ENCODE results near the gene ANKRD6.

The ANKRD6 gene

GRCh38 chr6:89475101-89475500, 42.1 kb downstream of the ANKRD6 start:
- no peak for TF ChIP-seq FOXK2 (IDR thresholded peaks at IDR 0.05)
- no peak for TF ChIP-seq CTBP1 (IDR thresholded peaks at IDR 0.05; ENCODE audit: borderline replicate concordance)
- no peak for TF ChIP-seq BHLHE40 (IDR thresholded peaks at IDR 0.05; ENCODE audit: borderline replicate concordance)
- no peak for TF ChIP-seq FOXM1 (IDR thresholded peaks at IDR 0.05; ENCODE audit: borderline replicate concordance)
- no peak for TF ChIP-seq NFRKB (IDR thresholded peaks at IDR 0.05)
- no peak for TF ChIP-seq PKNOX1 (IDR thresholded peaks at IDR 0.05)
- no peak for TF ChIP-seq L3MBTL2 (conservative IDR thresholded peaks at IDR 0.05)
- no peak for TF ChIP-seq ELF4 (IDR thresholded peaks at IDR 0.05)
- TF ChIP-seq FOXA1 (IDR thresholded peaks at IDR 0.05), result no peak
- no peak for TF ChIP-seq SP1 (IDR thresholded peaks at IDR 0.05)
- no peak for DNase-seq (ENCODE audit: extremely low spot score)
- ChIA-PET POLR2A (no interaction called here), CTCF (interaction anchor here (0.6 kb wide), 1 partner anchor 30 kb away, joined by 4 read pairs; no protein-coding TSS in a partner anchor)

GRCh38 chr6:89475634-89476033, 42.7 kb downstream of the ANKRD6 start:
- DNase-seq (ENCODE audit: extremely low spot score), result no peak
- TF ChIP-seq HDGF (IDR thresholded peaks at IDR 0.05; ENCODE audit: borderline replicate concordance), result no peak
- TF ChIP-seq ZNF384 (IDR thresholded peaks at IDR 0.05), result no peak
- TF ChIP-seq NFRKB (IDR thresholded peaks at IDR 0.05), result no peak
- no peak for TF ChIP-seq ARNT (IDR thresholded peaks at IDR 0.05)
- TF ChIP-seq FOXM1 (IDR thresholded peaks at IDR 0.05; ENCODE audit: borderline replicate concordance), result no peak
- no peak for TF ChIP-seq SP1 (IDR thresholded peaks at IDR 0.05)
- TF ChIP-seq LEF1 (IDR thresholded peaks at IDR 0.05; ENCODE audit: borderline replicate concordance), result no peak
- TF ChIP-seq FOXA1 (IDR thresholded peaks at IDR 0.05), result no peak
- no peak for TF ChIP-seq BHLHE40 (IDR thresholded peaks at IDR 0.05; ENCODE audit: borderline replicate concordance)
- TF ChIP-seq SUZ12 (IDR thresholded peaks at IDR 0.05), result no peak
- no peak for TF ChIP-seq CTBP1 (IDR thresholded peaks at IDR 0.05; ENCODE audit: borderline replicate concordance)
- no peak for TF ChIP-seq ELF4 (IDR thresholded peaks at IDR 0.05)
- no peak for TF ChIP-seq FOXK2 (IDR thresholded peaks at IDR 0.05)
- TF ChIP-seq PKNOX1 (IDR thresholded peaks at IDR 0.05), result no peak
- no peak for TF ChIP-seq L3MBTL2 (conservative IDR thresholded peaks at IDR 0.05)
- TF ChIP-seq TARDBP (IDR thresholded peaks at IDR 0.05), result no peak
- CTCF ChIA-PET, result no interaction called here
- POLR2A ChIA-PET, result no interaction called here

- ChIA-PET POLR2A (no interaction called here), CTCF (no interaction called here)
- DNase-seq (ENCODE audit: extremely low spot score), result no peak
- TF ChIP-seq BHLHE40 (IDR thresholded peaks at IDR 0.05; ENCODE audit: borderline replicate concordance), result no peak
- no peak for TF ChIP-seq ZNF384 (IDR thresholded peaks at IDR 0.05)
- TF ChIP-seq ELF4 (IDR thresholded peaks at IDR 0.05), result no peak
- no peak for TF ChIP-seq L3MBTL2 (conservative IDR thresholded peaks at IDR 0.05)
- TF ChIP-seq FOXM1 (IDR thresholded peaks at IDR 0.05; ENCODE audit: borderline replicate concordance), result no peak
- TF ChIP-seq FOXA1 (IDR thresholded peaks at IDR 0.05), result no peak
- no peak for TF ChIP-seq HDGF (IDR thresholded peaks at IDR 0.05; ENCODE audit: borderline replicate concordance)
- no peak for TF ChIP-seq NFRKB (IDR thresholded peaks at IDR 0.05)
- no peak for TF ChIP-seq PKNOX1 (IDR thresholded peaks at IDR 0.05)
- no peak for TF ChIP-seq TARDBP (IDR thresholded peaks at IDR 0.05)
- no peak for TF ChIP-seq SP1 (IDR thresholded peaks at IDR 0.05)
- no peak for TF ChIP-seq ARNT (IDR thresholded peaks at IDR 0.05)
- no peak for TF ChIP-seq CTBP1 (IDR thresholded peaks at IDR 0.05; ENCODE audit: borderline replicate concordance)
These were observed 46.9 kb downstream of the ANKRD6 start for GRCh38 chr6:89479897-89480296.

GRCh38 chr6:89481695-89482094, 48.7 kb downstream of the ANKRD6 start:
- CTCF ChIA-PET, result no interaction called here
- DNase-seq (ENCODE audit: extremely low spot score), result no peak
- POLR2A ChIA-PET, result no interaction called here
- TF ChIP-seq BHLHE40 (IDR thresholded peaks at IDR 0.05; ENCODE audit: borderline replicate concordance) (no peak), ARNT (IDR thresholded peaks at IDR 0.05) (no peak), ZNF384 (IDR thresholded peaks at IDR 0.05) (no peak), L3MBTL2 (conservative IDR thresholded peaks at IDR 0.05) (no peak), PKNOX1 (IDR thresholded peaks at IDR 0.05) (no peak), NFRKB (IDR thresholded peaks at IDR 0.05) (no peak), CTBP1 (IDR thresholded peaks at IDR 0.05; ENCODE audit: borderline replicate concordance) (no peak), FOXA1 (IDR thresholded peaks at IDR 0.05) (no peak)

- no peak for DNase-seq (ENCODE audit: extremely low spot score)
- ChIA-PET CTCF (no interaction called here), POLR2A (no interaction called here)
- no peak for TF ChIP-seq FOXM1 (IDR thresholded peaks at IDR 0.05; ENCODE audit: borderline replicate concordance)
- no peak for TF ChIP-seq FOXA1 (IDR thresholded peaks at IDR 0.05)
- no peak for TF ChIP-seq ARNT (IDR thresholded peaks at IDR 0.05)
- TF ChIP-seq ELF4 (IDR thresholded peaks at IDR 0.05), result no peak
- TF ChIP-seq SP1 (IDR thresholded peaks at IDR 0.05), result no peak
- no peak for TF ChIP-seq LEF1 (IDR thresholded peaks at IDR 0.05; ENCODE audit: borderline replicate concordance)
- no peak for TF ChIP-seq SUZ12 (IDR thresholded peaks at IDR 0.05)
- TF ChIP-seq BHLHE40 (IDR thresholded peaks at IDR 0.05; ENCODE audit: borderline replicate concordance), result no peak
- no peak for TF ChIP-seq NFRKB (IDR thresholded peaks at IDR 0.05)
- TF ChIP-seq L3MBTL2 (conservative IDR thresholded peaks at IDR 0.05), result no peak
- TF ChIP-seq PKNOX1 (IDR thresholded peaks at IDR 0.05), result no peak
- TF ChIP-seq CTBP1 (IDR thresholded peaks at IDR 0.05; ENCODE audit: borderline replicate concordance), result no peak
- no peak for TF ChIP-seq FOXK2 (IDR thresholded peaks at IDR 0.05)
- no peak for TF ChIP-seq HDGF (IDR thresholded peaks at IDR 0.05; ENCODE audit: borderline replicate concordance)
- TF ChIP-seq ZNF384 (IDR thresholded peaks at IDR 0.05), result no peak
- no peak for TF ChIP-seq TARDBP (IDR thresholded peaks at IDR 0.05)
These were observed 49.2 kb downstream of the ANKRD6 start for GRCh38 chr6:89482126-89482525.
